ENCODE measurements around the gene ADSS2.
"Not testable (repeated sequence)": the region's sequence is repeated elsewhere in the genome, so short reads cannot be mapped to it uniquely, and the experiment has no call there.

The ADSS2 gene

GRCh38 chr1:244451539-244451950, at the start of gene ADSS2:
ADSS2 (minus strand) TSS chr1:244451909; CDS start chr1:244451817, 92 bp downstream.
- no peak for DNase-seq (ENCODE audit: low read depth)

GRCh38 chr1:244500515-244500914, 48.8 kb upstream of the ADSS2 start:
- DNase-seq (ENCODE audit: low read depth): not testable (repeated sequence)

DNA sequence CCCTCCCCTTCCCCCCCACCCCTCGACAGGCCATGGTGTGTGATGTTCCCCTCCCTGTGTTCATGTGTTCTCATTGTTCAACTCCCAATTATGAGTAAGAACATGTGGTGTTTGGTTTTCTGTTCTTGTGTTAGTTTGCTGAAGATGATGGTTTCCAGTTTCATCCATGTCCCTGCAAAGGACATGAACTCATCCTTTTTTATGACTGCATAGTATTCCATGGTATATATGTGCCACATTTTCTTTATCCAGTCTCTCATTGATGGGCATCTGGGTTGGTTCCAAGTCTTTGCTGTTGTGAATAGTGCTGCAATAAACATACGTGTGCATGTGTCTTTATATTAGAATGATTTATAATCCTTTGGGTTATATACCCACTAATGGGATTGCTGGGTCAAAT, 47.8 kb upstream of the ADSS2 start:
- DNase-seq (ENCODE audit: low read depth): not testable (repeated sequence)

- no peak for DNase-seq (ENCODE audit: low read depth)
Observed at GRCh38 chr1:244497805-244498204, 46.1 kb upstream of the ADSS2 start.

GRCh38 chr1:244496186-244496585, 44.5 kb upstream of the ADSS2 start:
- no peak for DNase-seq (ENCODE audit: low read depth)

GRCh38 chr1:244494653-244495052, 42.9 kb upstream of the ADSS2 start:
- DNase-seq (ENCODE audit: low read depth): no peak

DNA sequence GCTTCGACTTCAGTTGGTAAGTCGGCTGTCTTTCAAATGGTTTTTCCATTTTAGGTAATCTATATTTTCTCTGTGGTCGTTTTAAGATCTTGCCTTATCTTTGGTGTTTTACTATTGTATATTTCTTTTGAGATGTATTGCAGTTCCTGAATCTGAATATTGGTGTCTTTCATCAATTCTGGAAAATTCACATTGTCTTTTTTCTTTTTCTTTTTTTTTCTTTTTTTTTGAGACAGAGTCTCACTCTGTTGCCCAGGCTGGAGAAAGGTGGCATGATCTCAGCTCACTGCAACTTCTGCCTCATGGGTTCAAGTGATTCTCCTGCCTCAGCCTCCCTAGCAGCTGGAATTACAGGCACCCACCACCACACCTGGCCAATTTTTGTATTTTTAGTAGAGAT, 33.3 kb upstream of the ADSS2 start:
- DNase-seq (ENCODE audit: low read depth): not testable (repeated sequence)

DNA sequence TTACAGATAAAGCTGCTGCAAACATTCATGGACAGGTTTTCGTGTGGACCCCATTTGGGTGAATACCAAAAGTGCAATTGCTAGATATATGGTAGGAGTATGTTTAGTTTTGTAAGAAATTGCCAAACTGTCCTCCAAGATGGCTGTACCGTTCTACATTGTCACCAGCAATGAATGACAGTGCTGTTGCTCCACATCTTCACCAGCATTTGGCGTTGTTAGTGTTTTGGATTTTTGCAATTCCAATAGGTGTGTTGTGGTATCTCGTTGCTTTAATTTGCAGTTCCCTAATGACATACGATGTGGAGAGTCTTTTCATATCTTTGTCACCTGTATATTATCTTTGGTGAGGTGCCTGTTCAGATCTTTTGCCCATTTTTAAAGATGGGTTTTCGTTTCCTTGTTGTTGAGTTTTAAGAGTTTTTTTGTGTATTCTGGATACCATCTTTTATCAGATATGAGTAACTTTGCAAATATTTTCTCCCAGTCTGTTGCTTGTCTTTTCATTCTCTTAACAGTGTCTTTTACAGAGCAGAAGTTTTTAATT, 21.4 kb upstream of the ADSS2 start:
- no peak for DNase-seq (ENCODE audit: low read depth)

GRCh38 chr1:244466724-244467123, 15.0 kb upstream of the ADSS2 start:
- no peak for DNase-seq (ENCODE audit: low read depth)

- DNase-seq (ENCODE audit: low read depth): peak; percentile 68
Observed at GRCh38 chr1:244461245-244462071, 9.7 kb upstream of the ADSS2 start, which contains the start of gene CATSPERE. CATSPERE (plus strand) TSS chr1:244461273; CDS start chr1:244461430, 157 bp downstream.

DNA sequence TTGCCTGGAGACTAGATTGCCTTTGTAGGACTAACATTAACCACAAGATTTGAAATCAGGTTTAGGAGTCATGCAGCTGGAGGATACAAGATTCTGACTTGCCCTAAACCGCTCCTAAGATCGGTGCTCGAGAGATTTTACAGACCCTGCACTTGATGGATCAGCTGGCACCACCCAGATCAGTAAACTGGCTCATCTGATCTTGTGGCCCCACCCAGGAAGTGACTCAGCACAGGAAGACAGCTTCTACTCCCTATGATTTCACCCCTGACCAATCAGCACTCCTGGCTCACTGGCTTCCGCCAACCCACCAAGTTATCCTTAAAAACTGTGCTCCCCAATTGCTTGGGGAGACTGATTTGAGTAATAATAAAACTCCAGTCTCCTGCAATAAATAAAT, 8.5 kb upstream of the ADSS2 start:
- DNase-seq (ENCODE audit: low read depth): no peak

GRCh38 chr1:244458781-244459180, 7.1 kb upstream of the ADSS2 start:
- DNase-seq (ENCODE audit: low read depth): no peak

DNA sequence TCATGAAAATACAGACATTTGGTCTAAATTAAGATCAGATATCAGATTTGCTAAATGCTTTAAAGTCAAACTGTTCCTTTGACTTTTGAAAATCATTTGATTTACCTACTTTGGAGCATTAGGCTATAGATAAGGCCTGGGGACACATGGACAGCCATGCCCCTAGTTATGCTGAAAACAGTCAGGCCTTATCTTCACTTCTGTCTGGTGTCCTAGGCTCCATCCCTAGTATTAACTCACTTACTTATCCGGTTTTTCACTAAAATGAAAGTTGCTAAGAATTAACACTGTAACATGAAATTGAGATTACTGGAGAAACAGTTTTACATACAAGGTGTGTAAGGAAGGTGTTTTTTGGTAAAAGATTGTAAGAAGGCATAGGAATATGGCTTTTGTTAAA, 4.9 kb upstream of the ADSS2 start:
- DNase-seq (ENCODE audit: low read depth): no peak

DNA sequence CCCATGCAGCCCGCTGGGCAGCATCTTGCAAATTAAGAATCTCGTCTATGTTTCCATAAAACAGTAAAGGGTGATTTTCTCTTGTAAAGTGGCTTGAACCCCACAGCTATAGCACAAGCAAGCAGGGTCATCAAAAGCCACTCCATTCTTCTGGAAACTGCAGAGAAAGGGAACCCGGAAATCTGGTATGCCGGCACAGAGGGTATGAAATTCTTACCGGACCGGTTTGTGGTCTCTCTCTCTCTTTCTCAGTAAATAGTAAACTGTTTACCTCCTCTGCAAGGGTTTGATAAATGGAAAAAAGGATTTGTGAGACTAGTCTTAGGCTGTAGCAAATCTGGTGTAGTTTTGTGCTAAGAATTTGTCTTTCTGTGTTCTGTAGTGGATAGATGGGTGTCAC, 2.7 kb upstream of the ADSS2 start:
- no peak for DNase-seq (ENCODE audit: low read depth)

GRCh38 chr1:244451951-244452795, 464 bp upstream of the ADSS2 start:
- DNase-seq (ENCODE audit: low read depth): peak; percentile 98

DNA sequence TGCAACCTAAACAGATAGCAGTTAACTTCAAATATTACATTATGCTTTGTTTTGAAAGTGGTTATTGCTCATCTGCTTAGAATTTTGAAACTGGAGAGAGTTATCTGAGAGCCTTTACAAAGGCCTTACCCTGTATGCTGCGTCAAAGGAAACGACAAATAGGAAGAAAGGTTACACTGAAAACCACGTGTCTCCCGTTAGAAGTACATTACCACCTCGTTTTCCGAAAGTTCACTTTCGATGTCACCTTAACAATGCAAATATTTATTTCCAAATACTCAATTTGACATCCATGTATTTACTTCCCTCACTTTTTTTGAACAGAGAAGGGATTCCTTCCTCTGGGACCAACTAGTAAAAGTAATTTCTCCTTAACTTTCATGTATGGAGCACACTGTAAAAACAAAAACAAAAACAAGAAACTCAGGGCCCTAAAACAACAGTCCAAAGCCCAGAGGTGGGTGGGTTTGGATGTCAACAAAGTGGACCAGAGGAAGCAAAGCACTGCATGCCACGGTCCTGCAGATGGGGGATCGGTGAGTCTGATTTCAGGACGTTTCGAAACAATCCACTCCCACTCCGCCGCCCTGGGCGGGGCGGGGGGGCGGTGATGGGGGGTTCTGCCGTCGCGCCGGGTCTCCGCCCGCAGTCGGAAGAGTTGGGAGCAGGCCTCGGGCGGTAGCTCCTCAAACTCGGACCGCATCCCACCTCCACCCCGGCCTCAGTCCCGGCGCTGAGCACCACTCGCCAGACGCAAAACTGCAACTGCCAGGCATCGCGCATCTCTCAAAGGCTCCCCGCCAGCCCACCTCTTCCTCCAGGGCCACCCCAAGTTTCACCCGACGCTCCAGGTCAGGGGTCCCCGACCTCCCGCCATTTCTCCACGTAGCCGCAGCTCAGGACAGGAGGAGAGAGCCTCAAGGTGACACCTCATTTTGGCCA, 841 bp downstream of the ADSS2 start:
- peak; percentile 46 for DNase-seq (ENCODE audit: low read depth)

GRCh38 chr1:244449936-244450508, 1.7 kb downstream of the ADSS2 start:
- DNase-seq (ENCODE audit: low read depth): no peak

GRCh38 chr1:244448279-244449036, 3.3 kb downstream of the ADSS2 start:
- DNase-seq (ENCODE audit: low read depth): no peak

DNA sequence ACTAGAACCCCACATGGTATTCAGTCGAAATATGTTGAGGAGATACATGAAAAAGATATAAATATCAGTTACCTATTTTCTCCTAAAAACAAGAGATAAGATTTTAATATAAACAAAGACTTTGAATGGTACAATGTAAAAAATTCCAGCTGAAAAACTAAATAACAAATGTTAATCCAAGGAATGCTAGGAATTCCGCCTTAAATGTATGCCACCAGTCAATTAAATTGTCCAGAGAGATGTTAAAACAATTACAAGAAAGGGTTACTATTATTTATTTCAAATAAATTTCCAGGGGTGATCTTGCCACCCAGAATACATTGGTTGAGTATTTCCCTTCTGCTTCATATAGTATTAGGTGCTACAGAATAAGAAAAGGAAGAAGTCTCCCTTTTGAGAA, 4.2 kb downstream of the ADSS2 start:
- DNase-seq (ENCODE audit: low read depth): no peak

DNA sequence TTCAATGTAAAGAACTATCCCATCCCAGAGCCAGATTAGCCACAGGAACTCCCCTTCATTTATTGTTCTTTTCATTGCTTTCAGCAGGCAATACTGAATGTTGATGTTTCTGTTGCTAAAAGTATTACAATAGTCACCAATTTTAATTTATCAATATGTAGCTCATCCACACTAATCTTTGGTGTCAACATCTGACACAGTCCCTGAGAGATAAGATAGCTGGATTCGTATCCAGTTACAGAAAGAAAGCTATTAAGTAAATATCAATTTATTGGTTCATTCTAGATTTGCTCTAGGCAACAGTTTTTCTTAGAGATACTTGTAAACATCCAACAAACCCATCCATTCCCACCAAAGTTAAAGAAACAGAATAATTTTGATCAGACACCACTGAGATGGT, 4.7 kb downstream of the ADSS2 start:
- no peak for DNase-seq (ENCODE audit: low read depth)
